Right kidney (tissue), 1 donor: Measurements from ENCODE around the gene RWDD4.
"Not testable (repeated sequence)": the region's sequence is repeated elsewhere in the genome, so short reads cannot be mapped to it uniquely, and the experiment has no call there.

Experiments
- DNase-seq: peaks from one replicate; pipeline ENCODE4 v3.0.0-alpha.2; 2016

Gene RWDD4

GRCh38 chr4:183636923-183637322 is 22.1 kb downstream of the RWDD4 start:
- DNase-seq, result no peak

GRCh38 chr4:183636503-183636902 is 22.5 kb downstream of the RWDD4 start:
- DNase-seq, result no peak

- peak; percentile 31 for DNase-seq
Measured at GRCh38 chr4:183635741-183636140, 23.2 kb downstream of the RWDD4 start.

- DNase-seq, result peak; percentile 50
Measured at GRCh38 chr4:183635321-183635720, 23.7 kb downstream of the RWDD4 start.

- DNase-seq, result no peak
Measured at GRCh38 chr4:183633476-183634400, 25.2 kb downstream of the RWDD4 start.

- no peak for DNase-seq
Measured at GRCh38 chr4:183632689-183633088, 26.3 kb downstream of the RWDD4 start.

GRCh38 chr4:183631577-183632198 is 27.3 kb downstream of the RWDD4 start:
- no peak for DNase-seq

GRCh38 chr4:183627979-183628588 is 30.9 kb downstream of the RWDD4 start:
- DNase-seq, result no peak

GRCh38 chr4:183627286-183627685 is 31.7 kb downstream of the RWDD4 start:
- not testable (repeated sequence) for DNase-seq

- no peak for DNase-seq
Measured at GRCh38 chr4:183626168-183626567, 32.8 kb downstream of the RWDD4 start.

- no peak for DNase-seq
Measured at GRCh38 chr4:183624548-183624947, 34.4 kb downstream of the RWDD4 start.

- DNase-seq, result no peak
Measured at GRCh38 chr4:183621875-183622274, 37.1 kb downstream of the RWDD4 start.

- no peak for DNase-seq
Measured at GRCh38 chr4:183620421-183620820, 38.6 kb downstream of the RWDD4 start.

GRCh38 chr4:183618681-183619080 is 40.3 kb downstream of the RWDD4 start:
- DNase-seq, result no peak

- no peak for DNase-seq
Measured at GRCh38 chr4:183617075-183617474, 41.9 kb downstream of the RWDD4 start.

- DNase-seq, result no peak
Measured at GRCh38 chr4:183612329-183613250, 46.4 kb downstream of the RWDD4 start.

- DNase-seq, result no peak
Measured at GRCh38 chr4:183611210-183611830, 47.7 kb downstream of the RWDD4 start.

- no peak for DNase-seq
Measured at GRCh38 chr4:183610613-183611012, 48.4 kb downstream of the RWDD4 start.

GRCh38 chr4:183610033-183610432 is 49.0 kb downstream of the RWDD4 start:
- no peak for DNase-seq

- no peak for DNase-seq
Measured at GRCh38 chr4:183609151-183609550, 49.8 kb downstream of the RWDD4 start.

- no peak for DNase-seq
Measured at GRCh38 chr4:183607894-183608293, 51.1 kb downstream of the RWDD4 start.

- DNase-seq, result no peak
Measured at GRCh38 chr4:183602557-183603027, 56.4 kb downstream of the RWDD4 start.
